ENCODE data around the gene PKN3.

- no peak for TF ChIP-seq CTCF (optimal IDR thresholded peaks at IDR 0.05 in 1 of 3, IDR thresholded peaks at IDR 0.05 in 1 of 3, conservative IDR thresholded peaks at IDR 0.05 in 1 of 3; ENCODE audit: extremely low read depth in 1 of 3, insufficient read depth in 2 of 3, low read length in 3 of 3)
- no peak for TF ChIP-seq EZH2 (IDR thresholded peaks at IDR 0.05; ENCODE audit: low read length)
These were observed 26.0 kb downstream of the PKN3 start for GRCh38 chr9:128728298-128728697.
